HFFc6 (cell line): Measurements from ENCODE around the gene TCF21. TPM values are rescaled to one million over a fixed set of nuclear protein-coding genes. Genes with fewer than 3 reads are reported as not detected.

Experiments
- DNase-seq: peaks from one replicate; pipeline ENCODE4 v3.0.0-alpha.2; 2018
- H3K27ac Mint-ChIP-seq: 2 replicates; pipeline ENCODE4 v1.8.0; 2020; ENCODE audit warnings: mild to moderate bottlenecking, mixed read lengths
- H3K27me3 Mint-ChIP-seq: 2 replicates; pipeline ENCODE4 v1.8.0; 2021; ENCODE audit warnings: mild to moderate bottlenecking, moderate library complexity, mixed read lengths; ENCODE audit not compliant: insufficient read depth
- H3K36me3 Mint-ChIP-seq: 2 replicates; pipeline ENCODE4 v1.8.0; 2021; ENCODE audit warnings: low read depth, mixed read lengths
- H3K4me1 Mint-ChIP-seq: 2 replicates; pipeline ENCODE4 v1.8.0; 2020; ENCODE audit warnings: low read depth, mixed read lengths
- H3K4me3 Mint-ChIP-seq: 2 replicates; pipeline ENCODE4 v1.8.0; 2020; ENCODE audit warnings: mild to moderate bottlenecking, moderate library complexity, mixed read lengths
- H3K9me3 Mint-ChIP-seq: 2 replicates; pipeline ENCODE4 v1.8.0; 2020; ENCODE audit warnings: mild to moderate bottlenecking, mixed read lengths
- total RNA-seq, 6 experiments: library from RNA; stranded (reverse); fragmentation: NEBNext Ultra II Directional; extraction: Animal tissue kit (Norgen Biotek cat#: 25700); gene quantifications; 2 replicates in 1 of 6; 3 replicates in 5 of 6; pipeline ENCODE4 v1.2.3, GENCODE V29; 2021
- TF ChIP-seq, protein P1 (sequence below): fragments of 200-600 bp; sonication (generic); IDR thresholded peaks from 2 replicates; pipeline ENCODE4 v1.5.0; 2021; ENCODE audit warnings: antibody characterized with exemption, mild to moderate bottlenecking

TCF21 gene
- total RNA-seq, 6 experiments from 2014 or later: not detected

DNA sequence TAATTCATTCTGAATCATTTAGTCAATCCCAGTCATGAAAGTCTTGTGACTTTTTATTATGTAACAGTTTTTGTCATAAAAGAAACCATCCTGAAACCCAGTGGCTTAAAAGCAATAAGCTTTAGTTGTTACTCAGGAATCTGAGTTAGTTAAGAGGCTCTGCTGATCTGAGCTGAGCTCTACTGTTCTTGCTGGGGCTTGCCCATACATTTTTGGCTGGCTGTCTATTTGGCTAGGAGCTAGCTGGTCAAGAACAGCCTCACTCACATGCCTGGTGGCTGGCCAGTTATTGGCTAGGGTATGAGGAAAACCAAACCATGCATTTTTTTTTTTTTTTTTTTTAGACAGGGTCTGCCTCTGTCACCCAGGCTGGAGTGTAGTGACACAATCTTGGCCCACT, 10.6 kb downstream of the TCF21 start:
- H3K36me3 Mint-ChIP-seq: no peaks in the 10 kb centered on the region
- H3K9me3 Mint-ChIP-seq: no peaks in the 10 kb centered on the region
- DNase-seq: no peak
- no peak overlapping the region for H3K4me3 Mint-ChIP-seq
- H3K4me1 Mint-ChIP-seq: no peaks in the 10 kb centered on the region
- TF ChIP-seq, protein P1, sequence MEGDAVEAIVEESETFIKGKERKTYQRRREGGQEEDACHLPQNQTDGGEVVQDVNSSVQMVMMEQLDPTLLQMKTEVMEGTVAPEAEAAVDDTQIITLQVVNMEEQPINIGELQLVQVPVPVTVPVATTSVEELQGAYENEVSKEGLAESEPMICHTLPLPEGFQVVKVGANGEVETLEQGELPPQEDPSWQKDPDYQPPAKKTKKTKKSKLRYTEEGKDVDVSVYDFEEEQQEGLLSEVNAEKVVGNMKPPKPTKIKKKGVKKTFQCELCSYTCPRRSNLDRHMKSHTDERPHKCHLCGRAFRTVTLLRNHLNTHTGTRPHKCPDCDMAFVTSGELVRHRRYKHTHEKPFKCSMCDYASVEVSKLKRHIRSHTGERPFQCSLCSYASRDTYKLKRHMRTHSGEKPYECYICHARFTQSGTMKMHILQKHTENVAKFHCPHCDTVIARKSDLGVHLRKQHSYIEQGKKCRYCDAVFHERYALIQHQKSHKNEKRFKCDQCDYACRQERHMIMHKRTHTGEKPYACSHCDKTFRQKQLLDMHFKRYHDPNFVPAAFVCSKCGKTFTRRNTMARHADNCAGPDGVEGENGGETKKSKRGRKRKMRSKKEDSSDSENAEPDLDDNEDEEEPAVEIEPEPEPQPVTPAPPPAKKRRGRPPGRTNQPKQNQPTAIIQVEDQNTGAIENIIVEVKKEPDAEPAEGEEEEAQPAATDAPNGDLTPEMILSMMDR: no peak
- H3K27me3 Mint-ChIP-seq: peaks cover 44% of the 10 kb centered on the region
- no peak overlapping the region for H3K27ac Mint-ChIP-seq

DNA sequence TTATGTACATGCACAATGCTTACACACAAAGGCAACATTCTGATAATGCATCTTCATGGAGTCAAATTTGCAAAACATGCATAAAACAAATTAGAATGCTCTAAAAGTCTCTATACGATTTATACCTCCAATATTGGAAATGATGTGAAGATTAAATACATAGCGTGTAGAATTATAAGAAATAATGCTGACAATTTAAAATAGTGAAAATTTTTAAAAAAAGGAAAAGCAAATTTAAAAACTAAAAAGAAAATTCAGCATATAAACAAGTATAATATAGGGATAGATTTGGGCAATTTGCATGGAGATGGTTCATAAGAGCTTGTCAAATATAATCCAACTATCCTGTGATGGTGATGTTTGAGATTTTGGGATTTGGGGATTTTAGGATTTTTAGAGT, 14.9 kb downstream of the TCF21 start:
- TF ChIP-seq, protein P1: no peak
- no peak for DNase-seq
- H3K9me3 Mint-ChIP-seq: no peaks in the 10 kb centered on the region
- no peak overlapping the region for H3K4me3 Mint-ChIP-seq
- H3K4me1 Mint-ChIP-seq: no peaks in the 10 kb centered on the region
- peaks cover 37% of the 10 kb centered on the region for H3K27me3 Mint-ChIP-seq
- H3K27ac Mint-ChIP-seq: no peak overlapping the region
- no peaks in the 10 kb centered on the region; the same call in 1 of the 2 replicates for H3K36me3 Mint-ChIP-seq

DNA sequence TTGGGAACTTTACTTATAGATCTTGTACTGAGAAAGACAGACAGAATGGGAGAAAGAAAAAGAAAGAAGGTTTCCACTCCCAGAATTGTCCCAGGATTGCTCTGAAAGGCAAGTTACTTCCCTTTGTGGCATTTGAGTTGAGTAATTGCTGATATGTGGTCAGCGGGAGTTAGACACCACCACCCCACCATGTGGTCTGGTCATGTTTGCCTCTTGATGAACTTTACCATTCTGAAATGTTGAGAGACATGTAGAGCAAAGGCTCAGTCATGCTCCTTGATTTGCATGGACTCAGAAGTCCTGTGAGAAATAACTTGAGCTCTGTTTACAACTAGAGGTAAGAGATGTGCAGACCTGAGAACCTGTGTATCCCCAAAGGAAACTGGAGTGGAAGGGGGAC, 17.1 kb downstream of the TCF21 start:
- no peak for DNase-seq
- peaks cover 44% of the 10 kb centered on the region for H3K27me3 Mint-ChIP-seq
- H3K4me3 Mint-ChIP-seq: no peak overlapping the region
- no peaks in the 10 kb centered on the region for H3K4me1 Mint-ChIP-seq
- H3K9me3 Mint-ChIP-seq: no peaks in the 10 kb centered on the region
- TF ChIP-seq, protein P1: no peak
- H3K36me3 Mint-ChIP-seq: peaks cover 5% of the 10 kb centered on the region; the same call in 1 of the 2 replicates
- H3K27ac Mint-ChIP-seq: no peak overlapping the region

DNA sequence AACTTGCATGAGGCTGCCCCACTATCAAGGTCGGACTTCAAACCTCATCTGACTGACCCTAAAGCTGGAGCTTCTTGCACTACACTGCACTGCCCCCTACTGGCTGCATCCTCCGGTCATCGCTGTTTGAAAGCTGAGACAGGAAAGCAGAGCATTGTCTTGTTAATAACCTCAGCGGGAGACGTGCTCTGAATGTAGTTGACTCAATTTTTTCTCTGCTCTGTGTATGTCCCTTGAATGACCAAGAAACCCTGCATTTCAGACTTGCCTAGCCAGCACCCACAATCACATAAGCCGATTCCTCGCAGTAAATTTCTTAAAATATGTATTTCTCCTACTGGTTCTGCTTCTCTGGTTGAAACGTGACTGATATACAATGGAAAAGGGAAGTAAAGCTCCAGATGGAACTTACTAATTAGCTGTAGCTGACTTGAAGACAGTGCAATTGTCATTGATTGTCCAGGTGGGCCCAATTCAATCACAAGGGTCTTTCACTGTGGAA, 27.8 kb downstream of the TCF21 start:
- TF ChIP-seq, protein P1: peak; percentile 98
- Mint-ChIP-seq H3K27ac (no peak overlapping the region; the same call in 1 of the 2 replicates), H3K27me3 (peaks cover 3% of the 10 kb centered on the region; the same call in 1 of the 2 replicates), H3K4me3 (peak overlapping the region; percentile 22; the same call in 1 of the 2 replicates), H3K36me3 (peaks cover 6% of the 10 kb centered on the region; the same call in 1 of the 2 replicates), H3K9me3 (peaks cover 8% of the 10 kb centered on the region), H3K4me1 (peaks cover 20% of the 10 kb centered on the region; the same call in 1 of the 2 replicates)
- DNase-seq: peak; percentile 73

DNA sequence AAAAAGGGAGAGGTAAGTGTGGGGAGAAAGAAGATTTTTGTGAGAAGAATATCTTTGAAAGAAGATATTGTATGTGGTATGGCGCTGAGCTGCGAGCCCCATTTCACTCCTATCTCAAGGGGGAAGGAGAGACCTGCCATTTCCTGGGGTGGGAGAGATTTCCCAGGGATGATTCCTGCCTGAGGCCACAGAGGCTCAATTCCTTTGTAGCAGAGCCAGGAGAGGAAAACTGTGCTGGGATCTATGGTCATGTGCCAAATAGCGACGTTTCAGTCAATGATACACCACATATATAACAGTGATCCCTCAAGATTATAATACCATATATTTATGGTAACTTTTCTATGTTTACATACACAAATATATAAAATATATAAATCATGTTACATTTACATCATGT, 28.9 kb downstream of the TCF21 start:
- Mint-ChIP-seq H3K4me1 (peaks cover 20% of the 10 kb centered on the region; the same call in 1 of the 2 replicates), H3K9me3 (peaks cover 8% of the 10 kb centered on the region), H3K27me3 (peaks cover 2% of the 10 kb centered on the region; the same call in 1 of the 2 replicates), H3K27ac (no peak overlapping the region), H3K4me3 (no peak overlapping the region), H3K36me3 (peaks cover 6% of the 10 kb centered on the region; the same call in 1 of the 2 replicates)
- TF ChIP-seq, protein P1: no peak
- DNase-seq: no peak
